A673 (cell line): ENCODE measurements around the gene TNP1. TPM values are rescaled to one million over a fixed set of nuclear protein-coding genes. Genes with fewer than 3 reads are reported as not detected.
A peak's percentile ranks its signal among the peaks of the same experiment; 100 is the strongest.

Experiments used
- BruUV-seq: library from RNA; stranded (reverse); fragments of 400-500 nt; replicated peaks from 2 replicates; lab custom pipeline; 2021; lab: Mats Ljungman, UMichigan
- CTCF ChIA-PET: fragments of 300-600 bp; sonication (Branson Sonifier 250); formaldehyde crosslinking; loops from one replicate; lab custom pipeline; 2022; ENCODE audit warnings: antibody characterized with exemption; lab: Charles Lee
- POLR2A ChIA-PET: fragments of 300-600 bp; sonication (Branson Sonifier 250); formaldehyde crosslinking; loops from one replicate; lab custom pipeline; 2022; ENCODE audit warnings: antibody characterized with exemption; ENCODE audit not compliant: low non-redundant PET; lab: Charles Lee
- DNase-seq: peaks from one replicate; pipeline ENCODE4 v3.0.0-alpha.2; 2015; ENCODE audit warnings: low spot score
- H3K27ac ChIP-seq: fragments of 200-600 bp; sonication (generic); 2 replicates; pipeline ENCODE4 v1.5.1; 2016; ENCODE audit warnings: mixed run types, low read depth, mild to moderate bottlenecking, mixed read lengths, antibody characterized with exemption, low read length; ENCODE audit not compliant: poor library complexity, severe bottlenecking
- H3K27me3 ChIP-seq: fragments of 200-600 bp; sonication (generic); replicated peaks from 2 replicates; pipeline ENCODE4 v1.6.1; 2017; ENCODE audit warnings: mixed run types, low read depth, mild to moderate bottlenecking, mixed read lengths, antibody characterized with exemption, low read length; ENCODE audit not compliant: insufficient read depth, poor library complexity
- H3K36me3 ChIP-seq: fragments of 200-600 bp; sonication (generic); 2 replicates; pipeline ENCODE4 v1.6.1; 2016; ENCODE audit warnings: mixed run types, mild to moderate bottlenecking, mixed read lengths, antibody characterized with exemption, low read length; ENCODE audit not compliant: insufficient read depth, poor library complexity, severe bottlenecking
- H3K4me1 ChIP-seq: fragments of 200-600 bp; sonication (generic); 2 replicates; pipeline ENCODE4 v1.6.1; 2017; ENCODE audit warnings: mixed run types, mild to moderate bottlenecking, mixed read lengths, antibody characterized with exemption, low read length; ENCODE audit not compliant: insufficient read depth, poor library complexity, severe bottlenecking
- H3K4me3 ChIP-seq: fragments of 200-600 bp; sonication (generic); 2 replicates; pipeline ENCODE4 v1.5.1; 2016; ENCODE audit warnings: low read depth, mixed run types, mild to moderate bottlenecking, mixed read lengths, low read length; ENCODE audit not compliant: poor library complexity, severe bottlenecking
- H3K9me3 ChIP-seq: fragments of 200-600 bp; sonication (generic); 2 replicates; pipeline ENCODE4 v1.6.1; 2016; ENCODE audit warnings: mixed run types, low read depth, mild to moderate bottlenecking, mixed read lengths, antibody characterized with exemption, low read length; ENCODE audit not compliant: poor library complexity, severe bottlenecking
- CTCF ChIP-seq: fragments of 300-800, 200-600 bp; sonication (generic); conservative IDR thresholded peaks from 2 replicates; pipeline ENCODE4 v1.5.1; 2017; ENCODE audit warnings: low read depth, mild to moderate bottlenecking, antibody characterized with exemption, low read length, moderate library complexity, mixed read lengths
- EZH2 ChIP-seq: fragments of 200-600 bp; sonication (generic); IDR thresholded peaks from 2 replicates; pipeline ENCODE4 v1.6.1; 2017; ENCODE audit warnings: borderline replicate concordance, low read depth, mild to moderate bottlenecking, mixed read lengths, antibody characterized with exemption, low read length; ENCODE audit not compliant: poor library complexity, severe bottlenecking
- intact Hi-C: fragments of 100-400 bp; cut with micrococcal nuclease; formaldehyde crosslinking; loops from one replicate; pipeline ENCODE4 v1.10.0; 2022; ENCODE audit not compliant: unreplicated experiment
- total RNA-seq: library from RNA; stranded (reverse); gene quantifications from 2 replicates; pipeline ENCODE4 v1.2.3, GENCODE V29; 2021

TNP1 gene
- total RNA-seq, 1 experiment from 2014 or later, result not detected

GRCh38 chr2:216827073-216827720 lies 32.7 kb downstream of the TNP1 start:
- Histone ChIP-seq H3K27ac (no peak overlapping the region), H3K36me3 (no peaks in the 10 kb centered on the region), H3K4me3 (no peak overlapping the region), H3K9me3 (no peaks in the 10 kb centered on the region), H3K4me1 (no peaks in the 10 kb centered on the region), H3K27me3 (peaks cover 4% of the 10 kb centered on the region)
- BruUV-seq, result no TSS peak
- DNase-seq, result peak; percentile 18
- intact Hi-C loops, result no loop called here
- TF ChIP-seq EZH2 (no peak), CTCF (no peak)
- CTCF ChIA-PET, result no interaction called here
- POLR2A ChIA-PET, result no interaction called here

GRCh38 chr2:216822470-216822869 lies 37.4 kb downstream of the TNP1 start:
- H3K4me1 ChIP-seq, result no peaks in the 10 kb centered on the region
- TF ChIP-seq CTCF (no peak), EZH2 (no peak)
- H3K27me3 ChIP-seq, result no peaks in the 10 kb centered on the region
- no peak overlapping the region for H3K27ac ChIP-seq
- DNase-seq, result no peak
- BruUV-seq, result no TSS peak
- intact Hi-C loops, result no loop called here
- ChIA-PET CTCF (no interaction called here), POLR2A (no interaction called here)
- H3K36me3 ChIP-seq, result no peaks in the 10 kb centered on the region
- H3K4me3 ChIP-seq, result no peak overlapping the region
- H3K9me3 ChIP-seq, result no peaks in the 10 kb centered on the region

GRCh38 chr2:216820709-216821108 lies 39.2 kb downstream of the TNP1 start:
- POLR2A ChIA-PET, result no interaction called here
- Histone ChIP-seq H3K27ac (no peak overlapping the region), H3K36me3 (no peaks in the 10 kb centered on the region), H3K4me3 (no peak overlapping the region), H3K9me3 (no peaks in the 10 kb centered on the region), H3K27me3 (peaks cover 14% of the 10 kb centered on the region), H3K4me1 (no peaks in the 10 kb centered on the region)
- DNase-seq, result no peak
- no TSS peak for BruUV-seq
- intact Hi-C loops, result no loop called here
- CTCF ChIA-PET, result no interaction called here
- TF ChIP-seq CTCF, result no peak
- TF ChIP-seq EZH2, result no peak
